HG03520 (cell line): ENCODE data around the gene TNF.

ENCODE experiments used
- ATAC-seq: cut with Tn5 transposase; IDR thresholded peaks from one replicate; pipeline ENCODE4 v1.9.1; 2021; ENCODE audit warnings: mild to moderate bottlenecking, moderate library complexity; ENCODE audit not compliant: unreplicated experiment

Gene TNF

DNA sequence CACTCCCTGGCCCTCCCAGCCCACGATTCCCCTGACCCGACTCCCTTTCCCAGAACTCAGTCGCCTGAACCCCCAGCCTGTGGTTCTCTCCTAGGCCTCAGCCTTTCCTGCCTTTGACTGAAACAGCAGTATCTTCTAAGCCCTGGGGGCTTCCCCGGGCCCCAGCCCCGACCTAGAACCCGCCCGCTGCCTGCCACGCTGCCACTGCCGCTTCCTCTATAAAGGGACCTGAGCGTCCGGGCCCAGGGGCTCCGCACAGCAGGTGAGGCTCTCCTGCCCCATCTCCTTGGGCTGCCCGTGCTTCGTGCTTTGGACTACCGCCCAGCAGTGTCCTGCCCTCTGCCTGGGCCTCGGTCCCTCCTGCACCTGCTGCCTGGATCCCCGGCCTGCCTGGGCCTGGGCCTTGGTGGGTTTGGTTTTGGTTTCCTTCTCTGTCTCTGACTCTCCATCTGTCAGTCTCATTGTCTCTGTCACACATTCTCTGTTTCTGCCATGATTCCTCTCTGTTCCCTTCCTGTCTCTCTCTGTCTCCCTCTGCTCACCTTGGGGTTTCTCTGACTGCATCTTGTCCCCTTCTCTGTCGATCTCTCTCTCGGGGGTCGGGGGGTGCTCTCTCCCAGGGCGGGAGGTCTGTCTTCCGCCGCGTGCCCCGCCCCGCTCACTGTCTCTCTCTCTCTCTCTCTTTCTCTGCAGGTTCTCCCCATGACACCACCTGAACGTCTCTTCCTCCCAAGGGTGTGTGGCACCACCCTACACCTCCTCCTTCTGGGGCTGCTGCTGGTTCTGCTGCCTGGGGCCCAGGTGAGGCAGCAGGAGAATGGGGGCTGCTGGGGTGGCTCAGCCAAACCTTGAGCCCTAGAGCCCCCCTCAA is 3.1 kb upstream of the TNF start, which contains the start of gene LTA:
LTA (plus strand) TSS at position 249 of the 871 bp plus-strand sequence; CDS start at position 703, 454 bp downstream.
- ATAC-seq, result peak; percentile 39

DNA sequence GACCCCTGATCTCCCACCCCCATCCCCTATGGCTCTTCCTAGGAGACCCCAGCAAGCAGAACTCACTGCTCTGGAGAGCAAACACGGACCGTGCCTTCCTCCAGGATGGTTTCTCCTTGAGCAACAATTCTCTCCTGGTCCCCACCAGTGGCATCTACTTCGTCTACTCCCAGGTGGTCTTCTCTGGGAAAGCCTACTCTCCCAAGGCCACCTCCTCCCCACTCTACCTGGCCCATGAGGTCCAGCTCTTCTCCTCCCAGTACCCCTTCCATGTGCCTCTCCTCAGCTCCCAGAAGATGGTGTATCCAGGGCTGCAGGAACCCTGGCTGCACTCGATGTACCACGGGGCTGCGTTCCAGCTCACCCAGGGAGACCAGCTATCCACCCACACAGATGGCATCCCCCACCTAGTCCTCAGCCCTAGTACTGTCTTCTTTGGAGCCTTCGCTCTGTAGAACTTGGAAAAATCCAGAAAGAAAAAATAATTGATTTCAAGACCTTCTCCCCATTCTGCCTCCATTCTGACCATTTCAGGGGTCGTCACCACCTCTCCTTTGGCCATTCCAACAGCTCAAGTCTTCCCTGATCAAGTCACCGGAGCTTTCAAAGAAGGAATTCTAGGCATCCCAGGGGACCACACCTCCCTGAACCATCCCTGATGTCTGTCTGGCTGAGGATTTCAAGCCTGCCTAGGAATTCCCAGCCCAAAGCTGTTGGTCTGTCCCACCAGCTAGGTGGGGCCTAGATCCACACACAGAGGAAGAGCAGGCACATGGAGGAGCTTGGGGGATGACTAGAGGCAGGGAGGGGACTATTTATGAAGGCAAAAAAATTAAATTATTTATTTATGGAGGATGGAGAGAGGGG is 1.9 kb upstream of the TNF start:
- no peak for ATAC-seq

DNA sequence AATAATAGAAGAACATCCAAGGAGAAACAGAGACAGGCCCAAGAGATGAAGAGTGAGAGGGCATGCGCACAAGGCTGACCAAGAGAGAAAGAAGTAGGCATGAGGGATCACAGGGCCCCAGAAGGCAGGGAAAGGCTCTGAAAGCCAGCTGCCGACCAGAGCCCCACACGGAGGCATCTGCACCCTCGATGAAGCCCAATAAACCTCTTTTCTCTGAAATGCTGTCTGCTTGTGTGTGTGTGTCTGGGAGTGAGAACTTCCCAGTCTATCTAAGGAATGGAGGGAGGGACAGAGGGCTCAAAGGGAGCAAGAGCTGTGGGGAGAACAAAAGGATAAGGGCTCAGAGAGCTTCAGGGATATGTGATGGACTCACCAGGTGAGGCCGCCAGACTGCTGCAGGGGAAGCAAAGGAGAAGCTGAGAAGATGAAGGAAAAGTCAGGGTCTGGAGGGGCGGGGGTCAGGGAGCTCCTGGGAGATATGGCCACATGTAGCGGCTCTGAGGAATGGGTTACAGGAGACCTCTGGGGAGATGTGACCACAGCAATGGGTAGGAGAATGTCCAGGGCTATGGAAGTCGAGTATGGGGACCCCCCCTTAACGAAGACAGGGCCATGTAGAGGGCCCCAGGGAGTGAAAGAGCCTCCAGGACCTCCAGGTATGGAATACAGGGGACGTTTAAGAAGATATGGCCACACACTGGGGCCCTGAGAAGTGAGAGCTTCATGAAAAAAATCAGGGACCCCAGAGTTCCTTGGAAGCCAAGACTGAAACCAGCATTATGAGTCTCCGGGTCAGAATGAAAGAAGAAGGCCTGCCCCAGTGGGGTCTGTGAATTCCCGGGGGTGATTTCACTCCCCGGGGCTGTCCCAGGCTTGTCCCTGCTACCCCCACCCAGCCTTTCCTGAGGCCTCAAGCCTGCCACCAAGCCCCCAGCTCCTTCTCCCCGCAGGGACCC is 981 bp upstream of the TNF start:
- ATAC-seq, result no peak

DNA sequence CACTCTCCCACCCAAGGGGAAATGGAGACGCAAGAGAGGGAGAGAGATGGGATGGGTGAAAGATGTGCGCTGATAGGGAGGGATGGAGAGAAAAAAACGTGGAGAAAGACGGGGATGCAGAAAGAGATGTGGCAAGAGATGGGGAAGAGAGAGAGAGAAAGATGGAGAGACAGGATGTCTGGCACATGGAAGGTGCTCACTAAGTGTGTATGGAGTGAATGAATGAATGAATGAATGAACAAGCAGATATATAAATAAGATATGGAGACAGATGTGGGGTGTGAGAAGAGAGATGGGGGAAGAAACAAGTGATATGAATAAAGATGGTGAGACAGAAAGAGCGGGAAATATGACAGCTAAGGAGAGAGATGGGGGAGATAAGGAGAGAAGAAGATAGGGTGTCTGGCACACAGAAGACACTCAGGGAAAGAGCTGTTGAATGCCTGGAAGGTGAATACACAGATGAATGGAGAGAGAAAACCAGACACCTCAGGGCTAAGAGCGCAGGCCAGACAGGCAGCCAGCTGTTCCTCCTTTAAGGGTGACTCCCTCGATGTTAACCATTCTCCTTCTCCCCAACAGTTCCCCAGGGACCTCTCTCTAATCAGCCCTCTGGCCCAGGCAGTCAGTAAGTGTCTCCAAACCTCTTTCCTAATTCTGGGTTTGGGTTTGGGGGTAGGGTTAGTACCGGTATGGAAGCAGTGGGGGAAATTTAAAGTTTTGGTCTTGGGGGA is 754 bp downstream of the TNF start:
- no peak for ATAC-seq

DNA sequence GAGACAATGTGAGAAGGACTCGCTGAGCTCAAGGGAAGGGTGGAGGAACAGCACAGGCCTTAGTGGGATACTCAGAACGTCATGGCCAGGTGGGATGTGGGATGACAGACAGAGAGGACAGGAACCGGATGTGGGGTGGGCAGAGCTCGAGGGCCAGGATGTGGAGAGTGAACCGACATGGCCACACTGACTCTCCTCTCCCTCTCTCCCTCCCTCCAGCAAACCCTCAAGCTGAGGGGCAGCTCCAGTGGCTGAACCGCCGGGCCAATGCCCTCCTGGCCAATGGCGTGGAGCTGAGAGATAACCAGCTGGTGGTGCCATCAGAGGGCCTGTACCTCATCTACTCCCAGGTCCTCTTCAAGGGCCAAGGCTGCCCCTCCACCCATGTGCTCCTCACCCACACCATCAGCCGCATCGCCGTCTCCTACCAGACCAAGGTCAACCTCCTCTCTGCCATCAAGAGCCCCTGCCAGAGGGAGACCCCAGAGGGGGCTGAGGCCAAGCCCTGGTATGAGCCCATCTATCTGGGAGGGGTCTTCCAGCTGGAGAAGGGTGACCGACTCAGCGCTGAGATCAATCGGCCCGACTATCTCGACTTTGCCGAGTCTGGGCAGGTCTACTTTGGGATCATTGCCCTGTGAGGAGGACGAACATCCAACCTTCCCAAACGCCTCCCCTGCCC is 1.7 kb downstream of the TNF start:
- no peak for ATAC-seq

DNA sequence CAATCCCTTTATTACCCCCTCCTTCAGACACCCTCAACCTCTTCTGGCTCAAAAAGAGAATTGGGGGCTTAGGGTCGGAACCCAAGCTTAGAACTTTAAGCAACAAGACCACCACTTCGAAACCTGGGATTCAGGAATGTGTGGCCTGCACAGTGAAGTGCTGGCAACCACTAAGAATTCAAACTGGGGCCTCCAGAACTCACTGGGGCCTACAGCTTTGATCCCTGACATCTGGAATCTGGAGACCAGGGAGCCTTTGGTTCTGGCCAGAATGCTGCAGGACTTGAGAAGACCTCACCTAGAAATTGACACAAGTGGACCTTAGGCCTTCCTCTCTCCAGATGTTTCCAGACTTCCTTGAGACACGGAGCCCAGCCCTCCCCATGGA is 2.2 kb downstream of the TNF start:
- ATAC-seq, result no peak

DNA sequence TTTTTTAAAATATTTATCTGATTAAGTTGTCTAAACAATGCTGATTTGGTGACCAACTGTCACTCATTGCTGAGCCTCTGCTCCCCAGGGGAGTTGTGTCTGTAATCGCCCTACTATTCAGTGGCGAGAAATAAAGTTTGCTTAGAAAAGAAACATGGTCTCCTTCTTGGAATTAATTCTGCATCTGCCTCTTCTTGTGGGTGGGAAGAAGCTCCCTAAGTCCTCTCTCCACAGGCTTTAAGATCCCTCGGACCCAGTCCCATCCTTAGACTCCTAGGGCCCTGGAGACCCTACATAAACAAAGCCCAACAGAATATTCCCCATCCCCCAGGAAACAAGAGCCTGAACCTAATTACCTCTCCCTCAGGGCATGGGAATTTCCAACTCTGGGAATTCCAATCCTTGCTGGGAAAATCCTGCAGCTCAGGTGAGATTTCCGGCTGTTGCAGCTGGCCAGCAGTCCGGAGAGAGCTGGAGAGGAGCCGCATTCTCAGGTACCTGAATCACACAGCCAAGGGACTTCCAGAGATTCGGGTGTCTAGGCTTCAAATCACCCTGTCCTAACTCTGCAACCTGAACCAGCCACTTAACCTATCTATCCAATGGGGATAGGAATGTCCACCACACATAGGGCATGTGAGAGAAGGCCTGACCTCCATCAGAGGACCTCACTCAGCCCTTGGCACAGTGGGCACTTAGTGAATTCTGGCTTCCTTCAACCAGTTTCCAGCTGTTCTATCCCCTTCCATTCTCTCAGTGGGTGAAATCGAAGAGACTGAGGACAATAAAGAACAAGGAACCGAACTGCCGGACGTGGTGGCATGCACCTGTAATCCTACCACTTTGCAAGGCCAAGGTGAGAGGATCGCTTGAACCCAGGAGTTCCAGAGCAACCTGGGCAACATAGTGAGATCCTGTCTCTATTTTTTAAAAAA is 3.1 kb downstream of the TNF start:
- no peak for ATAC-seq

DNA sequence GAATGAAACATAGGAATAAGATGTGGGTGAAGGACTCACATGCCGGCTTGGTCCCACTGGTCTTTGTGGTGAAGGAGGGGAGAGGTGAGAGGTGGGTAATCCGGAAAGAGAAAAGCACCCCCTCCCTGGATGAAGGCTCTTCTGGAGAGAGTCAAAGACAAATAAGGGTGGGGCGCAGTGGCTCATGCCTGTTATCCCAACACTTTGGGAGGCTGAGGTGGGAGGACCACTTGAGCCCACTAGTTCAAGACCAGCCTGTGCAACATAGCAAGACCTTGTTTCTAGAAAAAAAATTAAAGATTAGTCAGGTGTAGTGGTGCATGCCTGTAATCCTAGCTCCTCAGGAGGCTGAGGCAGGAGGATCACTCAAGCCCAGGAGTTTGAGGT is 3.7 kb downstream of the TNF start:
- ATAC-seq, result no peak

DNA sequence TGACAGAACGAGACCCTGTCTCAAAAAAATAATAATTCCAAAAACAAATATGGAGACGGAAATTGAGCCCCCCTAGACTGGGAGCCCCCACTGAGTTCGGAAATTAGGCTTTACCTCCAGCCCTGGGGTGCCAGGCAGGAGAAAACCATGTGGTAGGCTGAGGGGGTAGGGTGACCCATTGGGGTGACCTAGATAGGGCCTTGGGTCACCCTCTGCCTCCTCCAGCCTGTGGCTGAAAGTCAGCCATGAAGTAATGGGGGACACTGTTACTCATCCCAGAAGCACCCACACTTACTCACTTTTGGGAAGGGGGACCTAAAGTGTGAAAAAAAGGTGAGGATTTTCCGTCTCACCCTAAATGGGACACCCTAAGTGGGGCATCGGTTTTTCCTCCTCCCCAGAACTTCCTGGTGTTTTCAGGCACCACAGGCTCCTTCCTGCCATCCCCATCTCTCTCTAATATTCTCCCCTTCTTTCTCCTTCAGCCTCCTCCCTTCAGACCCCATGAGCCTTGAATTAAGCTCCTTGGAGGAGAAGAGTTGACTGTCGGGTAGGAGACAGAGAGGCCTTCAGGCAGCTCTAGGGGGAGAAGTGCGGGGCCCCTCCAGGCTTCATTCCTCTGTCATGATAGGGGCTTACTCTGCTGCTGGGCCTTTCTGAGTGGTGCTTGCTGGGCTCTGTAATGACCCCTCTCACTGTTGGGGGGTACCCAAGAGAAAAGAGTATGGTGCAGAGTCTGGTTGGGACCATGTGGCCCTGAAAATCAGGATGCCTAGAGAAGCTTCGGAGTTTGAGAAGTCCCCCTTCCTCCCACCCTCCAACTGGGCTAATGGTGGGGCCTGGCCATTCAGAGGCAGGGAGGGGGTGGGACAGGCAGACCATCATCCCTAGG is 4.4 kb downstream of the TNF start:
- ATAC-seq, result no peak

DNA sequence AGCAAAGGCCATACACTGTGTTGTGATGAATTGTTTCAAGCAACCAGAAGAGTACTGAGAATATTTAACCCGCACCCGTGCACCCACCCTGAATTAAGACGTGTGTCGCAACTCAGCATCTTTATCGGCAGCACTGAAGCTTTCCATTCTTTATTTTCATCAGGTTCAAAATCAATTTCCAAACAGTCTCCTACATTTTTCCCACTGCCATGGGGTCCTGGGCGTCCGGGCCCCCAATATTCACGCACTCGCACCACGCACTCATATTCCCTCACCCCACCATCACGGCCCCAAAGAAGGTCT is 5.0 kb downstream of the TNF start:
- no peak for ATAC-seq

DNA sequence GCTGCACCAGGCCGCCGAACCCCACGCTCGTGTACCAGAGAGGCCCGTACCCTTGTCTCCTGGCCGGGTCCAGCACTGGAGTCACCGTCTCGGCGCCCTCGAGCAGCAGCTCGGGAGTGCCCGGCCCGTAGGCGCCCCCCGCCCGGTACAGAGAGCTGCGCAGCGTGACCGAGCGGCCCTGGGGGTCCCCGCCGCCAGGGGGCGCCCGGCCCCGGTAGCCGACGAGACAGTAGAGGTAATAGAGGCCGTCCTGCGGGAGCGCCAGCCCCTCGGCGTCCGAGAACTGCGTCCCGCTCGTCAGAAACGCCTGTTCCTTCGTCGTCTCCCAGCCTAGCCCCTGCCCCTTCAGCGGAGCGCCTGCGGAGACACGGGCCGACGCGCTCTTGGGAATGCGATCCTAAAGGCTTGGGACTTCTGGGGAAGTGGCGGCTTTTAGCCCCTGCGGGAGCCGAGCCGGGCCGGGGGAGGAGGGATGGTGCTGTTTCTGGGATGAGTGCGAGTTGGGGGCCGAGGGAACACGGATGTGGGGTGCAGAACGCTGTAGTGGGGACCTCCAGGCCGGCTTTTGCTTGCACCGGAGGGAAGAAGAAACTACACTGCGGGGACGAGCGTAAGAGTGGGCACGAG is 5.6 kb downstream of the TNF start:
- ATAC-seq, result peak; percentile 36

DNA sequence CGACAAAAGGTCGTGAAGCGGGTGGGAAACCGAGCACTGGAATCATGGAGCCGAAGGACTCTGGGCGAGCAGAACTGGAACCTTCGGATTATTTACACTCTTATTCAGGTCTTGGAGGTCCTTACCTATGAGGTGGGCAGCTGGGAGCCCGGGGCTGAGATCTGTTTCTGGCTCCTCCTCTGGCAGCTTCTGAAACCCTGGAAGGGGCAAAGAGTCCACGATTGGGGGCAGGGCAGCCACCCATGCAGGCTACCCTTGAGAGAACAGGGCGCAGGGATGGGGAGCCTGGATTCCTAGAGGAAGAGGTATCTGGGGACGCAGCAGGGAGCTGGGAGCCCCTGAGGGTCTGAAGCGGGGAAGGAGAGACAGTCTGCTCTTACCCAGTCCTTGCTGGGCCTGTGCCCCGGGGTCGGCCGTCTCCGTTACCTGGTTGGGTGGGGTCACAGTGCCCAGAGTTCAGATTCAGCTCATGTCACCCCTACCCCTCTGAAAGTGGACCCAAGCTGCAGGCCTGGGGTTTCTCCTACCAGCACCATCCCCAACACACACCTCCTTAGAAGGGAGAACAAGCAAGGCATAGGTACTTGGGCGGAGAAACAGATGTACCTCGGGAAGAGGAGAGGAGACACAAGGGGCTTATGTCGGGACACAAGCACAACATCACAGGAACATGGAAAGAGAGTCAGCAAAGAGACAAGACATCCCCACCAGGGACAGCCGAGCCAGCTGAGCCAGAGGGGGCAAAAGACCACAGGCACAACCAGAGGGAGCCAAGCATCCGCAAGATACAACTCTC is 6.3 kb downstream of the TNF start:
- no peak for ATAC-seq

DNA sequence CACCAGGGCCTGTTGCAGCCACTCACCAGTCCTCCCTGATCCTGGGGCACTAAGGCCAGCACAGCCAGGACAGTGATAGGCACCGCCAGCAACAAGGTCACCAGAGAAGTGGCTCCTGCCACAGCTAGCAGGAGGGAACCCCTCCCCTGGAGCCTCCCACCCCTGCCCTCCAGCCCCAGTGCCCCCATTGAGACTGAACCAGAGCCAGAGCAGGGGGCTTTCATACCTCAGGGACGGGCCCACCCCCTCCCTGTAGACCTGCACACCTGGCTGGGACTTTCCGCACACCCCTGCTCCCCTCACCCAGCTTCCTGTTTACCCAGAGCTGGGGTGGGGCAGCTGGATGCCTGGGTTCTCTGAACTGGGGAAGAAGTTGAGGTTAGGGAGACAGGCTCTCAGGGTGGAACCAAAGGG is 6.9 kb downstream of the TNF start, which contains the start of gene LTB:
LTB (minus strand) TSS at position 195 of the 414 bp plus-strand sequence; CDS start at position 188, 7 bp downstream.
- ATAC-seq, result no peak

DNA sequence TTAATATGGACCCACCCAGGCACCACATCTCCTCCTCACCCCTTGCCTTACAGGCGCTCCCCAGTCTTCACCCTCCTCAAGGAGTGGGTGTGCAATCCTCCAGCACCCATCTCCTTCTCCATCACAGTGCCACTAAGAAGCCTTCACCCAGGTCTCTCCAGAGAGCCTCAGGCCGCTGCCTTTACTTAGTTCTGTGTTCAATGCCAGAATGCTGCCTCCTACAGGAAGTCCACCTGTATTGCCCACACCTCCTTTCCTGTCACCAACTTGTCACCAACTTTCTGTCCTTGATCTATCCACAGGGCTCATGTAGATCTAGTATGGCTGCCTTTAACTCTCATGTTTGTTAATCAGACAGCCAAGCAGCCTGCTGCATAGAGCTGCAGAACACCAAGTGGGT is 10.1 kb downstream of the TNF start:
- no peak for ATAC-seq

DNA sequence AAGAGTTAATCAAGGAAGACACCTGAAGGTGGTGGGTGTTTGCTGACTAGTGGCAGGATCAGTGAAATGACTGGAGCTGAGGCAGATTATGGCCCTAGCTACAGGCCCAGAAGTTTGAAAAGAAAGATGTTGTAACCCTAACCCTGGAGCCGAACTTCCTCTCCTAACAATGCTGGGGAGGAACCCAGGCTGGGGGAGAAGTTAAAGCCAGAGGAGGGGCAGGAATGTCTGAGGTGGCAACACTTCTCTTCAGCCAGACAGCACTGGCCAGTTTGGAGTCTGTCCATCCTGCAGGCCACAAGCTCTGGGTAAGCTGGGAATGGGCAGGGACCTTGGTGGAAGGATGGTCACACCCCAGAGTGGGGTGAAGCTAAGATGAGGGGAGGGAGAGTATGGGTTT is 10.6 kb downstream of the TNF start, which contains the start of gene LST1:
LST1 (plus strand) TSS at position 270 of the 400 bp plus-strand sequence. CDS start 1,023 bp downstream, outside the sequence.
- no peak for ATAC-seq
